Measurements from ENCODE around the gene TMEM80.

DNA sequence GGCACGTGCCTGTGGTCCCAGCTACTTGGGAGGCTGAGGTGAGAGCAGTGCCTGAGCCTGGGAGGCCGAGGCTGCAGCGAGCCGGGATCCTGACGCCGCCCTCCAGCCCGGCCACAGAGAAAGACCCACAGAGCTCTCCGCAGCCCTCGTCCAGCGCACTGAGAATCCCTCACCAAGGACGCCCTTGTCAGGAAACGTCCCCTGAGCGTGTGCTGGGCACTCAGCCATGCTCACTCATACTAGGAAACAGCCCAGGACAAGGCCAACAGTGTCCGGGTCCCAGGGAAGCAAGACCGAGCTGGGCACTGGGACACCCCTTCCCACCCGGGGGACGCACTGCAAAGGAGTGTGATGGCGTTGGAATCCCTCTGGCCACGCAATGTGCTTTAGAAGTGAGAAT lies 15.1 kb upstream of the TMEM80 start:
- TF ChIP-seq, protein P1, sequence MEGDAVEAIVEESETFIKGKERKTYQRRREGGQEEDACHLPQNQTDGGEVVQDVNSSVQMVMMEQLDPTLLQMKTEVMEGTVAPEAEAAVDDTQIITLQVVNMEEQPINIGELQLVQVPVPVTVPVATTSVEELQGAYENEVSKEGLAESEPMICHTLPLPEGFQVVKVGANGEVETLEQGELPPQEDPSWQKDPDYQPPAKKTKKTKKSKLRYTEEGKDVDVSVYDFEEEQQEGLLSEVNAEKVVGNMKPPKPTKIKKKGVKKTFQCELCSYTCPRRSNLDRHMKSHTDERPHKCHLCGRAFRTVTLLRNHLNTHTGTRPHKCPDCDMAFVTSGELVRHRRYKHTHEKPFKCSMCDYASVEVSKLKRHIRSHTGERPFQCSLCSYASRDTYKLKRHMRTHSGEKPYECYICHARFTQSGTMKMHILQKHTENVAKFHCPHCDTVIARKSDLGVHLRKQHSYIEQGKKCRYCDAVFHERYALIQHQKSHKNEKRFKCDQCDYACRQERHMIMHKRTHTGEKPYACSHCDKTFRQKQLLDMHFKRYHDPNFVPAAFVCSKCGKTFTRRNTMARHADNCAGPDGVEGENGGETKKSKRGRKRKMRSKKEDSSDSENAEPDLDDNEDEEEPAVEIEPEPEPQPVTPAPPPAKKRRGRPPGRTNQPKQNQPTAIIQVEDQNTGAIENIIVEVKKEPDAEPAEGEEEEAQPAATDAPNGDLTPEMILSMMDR (IDR thresholded peaks at IDR 0.05): no peak
- no peak for TF ChIP-seq POLR2A (IDR thresholded peaks at IDR 0.05)

Measured in lower leg skin (tissue), 3 donors.